Activated CD8-positive, alpha-beta memory T cell treated with anti-CD3 and anti-CD28 coated beads, Interleukin-2, amount 50 U/mL, for 24 hours (primary cell): ENCODE data around the gene ARPP21.

Experiments used
- DNase-seq: peaks from one replicate; pipeline ENCODE4 v3.0.0-alpha.2; 2020; ENCODE audit errors: extremely low read depth

The ARPP21 gene

GRCh38 chr3:35737527-35737926, 98.2 kb downstream of the ARPP21 start:
- DNase-seq = no peak

GRCh38 chr3:35737934-35738706, 98.8 kb downstream of the ARPP21 start:
- DNase-seq = no peak

GRCh38 chr3:35739181-35739809, 100.0 kb downstream of the ARPP21 start:
- DNase-seq = no peak

GRCh38 chr3:35739964-35740527, 100.7 kb downstream of the ARPP21 start:
- DNase-seq = no peak

- DNase-seq = no peak
Measured at GRCh38 chr3:35743218-35743617, 103.9 kb downstream of the ARPP21 start.

GRCh38 chr3:35744419-35744818, 105.1 kb downstream of the ARPP21 start:
- no peak for DNase-seq

- DNase-seq = no peak
Measured at GRCh38 chr3:35745351-35745750, 106.0 kb downstream of the ARPP21 start.

GRCh38 chr3:35745802-35746484, 106.6 kb downstream of the ARPP21 start:
- DNase-seq = no peak

GRCh38 chr3:35746492-35746891, 107.2 kb downstream of the ARPP21 start:
- DNase-seq = no peak

- no peak for DNase-seq
Measured at GRCh38 chr3:35748144-35748543, 108.8 kb downstream of the ARPP21 start.

- DNase-seq = no peak
Measured at GRCh38 chr3:35751207-35751606, 111.9 kb downstream of the ARPP21 start.

- DNase-seq = no peak
Measured at GRCh38 chr3:35757991-35758757, 118.8 kb downstream of the ARPP21 start.

- no peak for DNase-seq
Measured at GRCh38 chr3:35760146-35760545, 120.8 kb downstream of the ARPP21 start.

GRCh38 chr3:35761311-35761710, 122.0 kb downstream of the ARPP21 start:
- no peak for DNase-seq

GRCh38 chr3:35772381-35773015, 133.2 kb downstream of the ARPP21 start:
- no peak for DNase-seq

GRCh38 chr3:35773417-35773816, 134.1 kb downstream of the ARPP21 start:
- DNase-seq = no peak

- DNase-seq = no peak
Measured at GRCh38 chr3:35776346-35776745, 137.0 kb downstream of the ARPP21 start.

GRCh38 chr3:35777065-35777464, 137.7 kb downstream of the ARPP21 start:
- no peak for DNase-seq

GRCh38 chr3:35777563-35778554, 138.5 kb downstream of the ARPP21 start:
- DNase-seq = no peak

GRCh38 chr3:35779611-35780010, 140.3 kb downstream of the ARPP21 start:
- no peak for DNase-seq
